HUES64 (cell line): Measurements from ENCODE around the gene PHF19.

Experiments
- H3K27ac ChIP-seq: 2 replicates; pipeline ENCODE4 v1.7.0; 2013; ENCODE audit warnings: low read depth, low read length, inconsistent platforms
- H3K27me3 ChIP-seq: 2 replicates; pipeline ENCODE4 v1.6.1; 2013; ENCODE audit warnings: mild to moderate bottlenecking, low read length; ENCODE audit not compliant: insufficient read depth
- H3K36me3 ChIP-seq: 2 replicates; pipeline ENCODE4 v1.6.1; 2013; ENCODE audit warnings: mild to moderate bottlenecking, low read length; ENCODE audit not compliant: insufficient read depth
- H3K4me1 ChIP-seq: 2 replicates; pipeline ENCODE4 v1.6.1; 2013; ENCODE audit warnings: mild to moderate bottlenecking, low read length, moderate library complexity; ENCODE audit not compliant: insufficient read depth
- H3K4me3 ChIP-seq: 2 replicates; pipeline ENCODE4 v1.5.1; 2013; ENCODE audit warnings: mild to moderate bottlenecking, low read length, moderate library complexity
- H3K9ac ChIP-seq: 2 replicates; pipeline ENCODE4 v1.6.1; 2013; ENCODE audit warnings: mild to moderate bottlenecking, low read depth, low read length
- H3K9me3 ChIP-seq: 2 replicates; pipeline ENCODE4 v1.6.1; 2013; ENCODE audit warnings: low read depth, low read length; ENCODE audit not compliant: insufficient read depth
- WGBS: fragments of 150-250, 120-280 bp; methylation state at CpG from one replicate; pipeline ENCODE4 v1.1.7; 2013; ENCODE audit warnings: missing lambda C conversion rate; 5-methylcytosine and 5-hydroxymethylcytosine counted together

Gene PHF19

GRCh38 chr9:120911295-120911837 lies 34.4 kb upstream of the PHF19 start:
- Histone ChIP-seq H3K9ac (no peak overlapping the region), H3K4me1 (peaks cover 5% of the 10 kb centered on the region; the same call in 1 of the 2 replicates), H3K4me3 (no peak overlapping the region), H3K36me3 (no peaks in the 10 kb centered on the region), H3K27me3 (no peaks in the 10 kb centered on the region), H3K9me3 (no peaks in the 10 kb centered on the region), H3K27ac (no peak overlapping the region)
- WGBS = 86% methylated on average over 9 of the region's 9 CpGs

- Histone ChIP-seq H3K9me3 (no peaks in the 10 kb centered on the region), H3K9ac (no peak overlapping the region), H3K4me3 (no peak overlapping the region), H3K27me3 (no peaks in the 10 kb centered on the region), H3K27ac (no peak overlapping the region), H3K36me3 (no peaks in the 10 kb centered on the region), H3K4me1 (peaks cover 5% of the 10 kb centered on the region; the same call in 1 of the 2 replicates)
- WGBS = 88% methylated on average over 3 of the region's 3 CpGs
Observed at GRCh38 chr9:120910643-120911042, 33.7 kb upstream of the PHF19 start.

GRCh38 chr9:120909904-120910303 lies 32.9 kb upstream of the PHF19 start:
- WGBS = 77% methylated on average over 5 of the region's 5 CpGs
- Histone ChIP-seq H3K9me3 (no peaks in the 10 kb centered on the region), H3K27me3 (no peaks in the 10 kb centered on the region), H3K4me1 (peaks cover 5% of the 10 kb centered on the region; the same call in 1 of the 2 replicates), H3K36me3 (no peaks in the 10 kb centered on the region), H3K4me3 (no peak overlapping the region), H3K27ac (no peak overlapping the region), H3K9ac (no peak overlapping the region)

- Histone ChIP-seq H3K4me3 (no peak overlapping the region), H3K4me1 (no peaks in the 10 kb centered on the region), H3K27me3 (no peaks in the 10 kb centered on the region), H3K27ac (no peak overlapping the region), H3K9ac (no peak overlapping the region), H3K36me3 (no peaks in the 10 kb centered on the region), H3K9me3 (no peaks in the 10 kb centered on the region)
- whole genome bisulfite sequencing = 94% methylated on average over 11 of the region's 11 CpGs
Observed at GRCh38 chr9:120905315-120906164, 28.6 kb upstream of the PHF19 start.

- no peak overlapping the region for H3K27ac ChIP-seq
- no peak overlapping the region for H3K4me3 ChIP-seq
- H3K4me1 ChIP-seq = no peaks in the 10 kb centered on the region
- no peaks in the 10 kb centered on the region for H3K9me3 ChIP-seq
- H3K27me3 ChIP-seq = no peaks in the 10 kb centered on the region
- no peak overlapping the region for H3K9ac ChIP-seq
- 94% methylated on average over 11 of the region's 11 CpGs for WGBS
- H3K36me3 ChIP-seq = no peaks in the 10 kb centered on the region
Observed at GRCh38 chr9:120904978-120905301, 28.0 kb upstream of the PHF19 start.

GRCh38 chr9:120904061-120904977 lies 27.3 kb upstream of the PHF19 start:
- H3K27ac ChIP-seq = no peak overlapping the region
- no peak overlapping the region for H3K4me3 ChIP-seq
- H3K9me3 ChIP-seq = no peaks in the 10 kb centered on the region
- 92% methylated on average over 16 of the region's 16 CpGs for WGBS
- H3K27me3 ChIP-seq = no peaks in the 10 kb centered on the region
- H3K4me1 ChIP-seq = no peaks in the 10 kb centered on the region
- no peaks in the 10 kb centered on the region for H3K36me3 ChIP-seq
- H3K9ac ChIP-seq = no peak overlapping the region

- H3K36me3 ChIP-seq = no peaks in the 10 kb centered on the region
- H3K9ac ChIP-seq = no peak overlapping the region
- H3K4me3 ChIP-seq = no peak overlapping the region
- H3K27me3 ChIP-seq = no peaks in the 10 kb centered on the region
- no peaks in the 10 kb centered on the region for H3K4me1 ChIP-seq
- no peak overlapping the region for H3K27ac ChIP-seq
- no peaks in the 10 kb centered on the region for H3K9me3 ChIP-seq
- WGBS = 88% methylated on average over 14 of the region's 14 CpGs
Observed at GRCh38 chr9:120902569-120903535, 25.9 kb upstream of the PHF19 start.

- Histone ChIP-seq H3K4me1 (no peaks in the 10 kb centered on the region), H3K27ac (no peak overlapping the region), H3K36me3 (no peaks in the 10 kb centered on the region), H3K9ac (no peak overlapping the region), H3K9me3 (no peaks in the 10 kb centered on the region), H3K27me3 (no peaks in the 10 kb centered on the region), H3K4me3 (no peak overlapping the region)
- 88% methylated on average over 12 of the region's 12 CpGs for WGBS
Observed at GRCh38 chr9:120901755-120902568, 25.0 kb upstream of the PHF19 start.

GRCh38 chr9:120900824-120901223 lies 23.8 kb upstream of the PHF19 start:
- H3K36me3 ChIP-seq = no peaks in the 10 kb centered on the region
- no peak overlapping the region for H3K27ac ChIP-seq
- H3K27me3 ChIP-seq = no peaks in the 10 kb centered on the region; the same call in 1 of the 2 replicates
- no peaks in the 10 kb centered on the region for H3K4me1 ChIP-seq
- WGBS = 89% methylated on average over 3 of the region's 3 CpGs
- no peak overlapping the region for H3K4me3 ChIP-seq
- no peaks in the 10 kb centered on the region for H3K9me3 ChIP-seq
- no peak overlapping the region for H3K9ac ChIP-seq
